ENCODE measurements around the gene CD163L1. TPM values are rescaled to one million over a fixed set of nuclear protein-coding genes. Genes with fewer than 3 reads are reported as not detected.
A peak's percentile ranks its signal among the peaks of the same experiment; 100 is the strongest.

The CD163L1 gene
- total RNA-seq, 1 experiment from 2014 or later: 2.0 TPM

- H3K4me3 ChIP-seq: no peak overlapping the region
- H3K36me3 ChIP-seq: no peaks in the 10 kb centered on the region
Observed at GRCh38 chr12:7434670-7435069, 9.3 kb downstream of the CD163L1 start.

GRCh38 chr12:7433276-7433822 is 10.6 kb downstream of the CD163L1 start:
- Histone ChIP-seq H3K36me3 (no peaks in the 10 kb centered on the region), H3K4me3 (no peak overlapping the region), H3K27me3 (no peaks in the 10 kb centered on the region), H3K9me3 (no peaks in the 10 kb centered on the region)
- DNase-seq: peak; percentile 32

More at GRCh38 chr12:7434670-7435069, 9.3 kb downstream of the CD163L1 start:
- Histone ChIP-seq H3K9me3 (no peaks in the 10 kb centered on the region), H3K27me3 (no peaks in the 10 kb centered on the region)
- no peak for DNase-seq

DNA sequence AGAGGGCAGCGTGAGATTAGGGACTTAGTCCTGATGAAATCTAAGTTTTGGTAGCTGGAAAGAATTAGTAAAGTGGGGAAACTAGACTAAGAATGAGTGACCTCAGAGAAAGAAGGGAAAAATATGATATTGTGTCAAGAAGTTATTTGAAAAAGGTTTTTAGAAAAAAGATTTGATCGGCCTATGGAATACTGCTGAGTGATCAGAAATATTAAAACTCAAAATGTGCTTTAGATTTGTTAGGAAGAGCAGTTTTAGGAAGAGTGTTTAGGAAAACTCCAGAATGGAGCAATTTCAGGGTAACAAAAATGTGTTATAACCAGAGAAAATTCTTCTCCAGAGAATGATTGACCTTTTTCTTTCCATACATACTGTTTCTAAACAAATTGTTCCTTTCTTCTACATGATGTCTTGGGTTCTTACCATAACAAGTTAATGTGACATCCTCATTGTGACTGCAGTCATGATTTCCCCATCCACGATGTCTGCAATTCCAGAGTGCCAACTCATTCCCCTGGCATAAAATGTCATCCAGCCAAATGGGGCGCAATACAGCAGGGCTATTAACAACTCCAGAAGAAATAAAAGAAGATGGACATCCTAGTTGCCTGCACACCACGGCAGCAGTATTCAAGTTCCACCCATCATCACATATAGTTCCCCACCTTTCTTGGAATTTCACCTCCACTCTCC is 11.8 kb downstream of the CD163L1 start:
- Histone ChIP-seq H3K36me3 (no peaks in the 10 kb centered on the region), H3K27me3 (no peaks in the 10 kb centered on the region), H3K4me3 (no peak overlapping the region), H3K9me3 (no peaks in the 10 kb centered on the region)
- peak; percentile 11 for DNase-seq

DNA sequence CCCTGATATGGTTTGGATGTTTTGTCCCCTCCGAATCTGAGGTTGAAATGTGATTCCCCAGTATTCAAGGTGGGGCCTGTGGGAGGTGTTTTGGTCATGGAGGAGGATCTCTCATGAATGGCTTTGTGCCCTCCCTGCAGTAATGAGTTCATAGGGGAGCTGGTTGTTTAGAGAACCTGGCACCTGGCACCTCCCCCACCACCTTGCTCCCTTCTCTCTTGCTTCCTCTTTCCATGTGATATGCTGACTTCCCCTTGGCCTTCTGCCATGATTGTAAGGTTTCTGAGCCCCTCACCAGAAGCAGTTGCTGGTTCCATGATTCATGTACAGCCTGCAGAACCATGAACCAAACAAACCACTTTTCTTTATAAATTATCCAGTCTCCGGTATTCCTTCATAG is 32.6 kb downstream of the CD163L1 start:
- H3K27me3 ChIP-seq: no peaks in the 10 kb centered on the region

GRCh38 chr12:7404275-7404674 is 39.7 kb downstream of the CD163L1 start:
- H3K4me3 ChIP-seq: no peak overlapping the region
- no peaks in the 10 kb centered on the region for H3K27me3 ChIP-seq
- DNase-seq: no peak
- H3K9me3 ChIP-seq: no peaks in the 10 kb centered on the region
- no peaks in the 10 kb centered on the region for H3K36me3 ChIP-seq

More for the DNA sequence above, 32.6 kb downstream of the CD163L1 start:
- H3K36me3 ChIP-seq: no peaks in the 10 kb centered on the region
- DNase-seq: no peak
- H3K9me3 ChIP-seq: no peaks in the 10 kb centered on the region
- no peak overlapping the region for H3K4me3 ChIP-seq

- peak; percentile 8 for DNase-seq
- Histone ChIP-seq H3K27me3 (no peaks in the 10 kb centered on the region), H3K9me3 (no peaks in the 10 kb centered on the region)
Observed at GRCh38 chr12:7403466-7403865, 40.5 kb downstream of the CD163L1 start.

DNA sequence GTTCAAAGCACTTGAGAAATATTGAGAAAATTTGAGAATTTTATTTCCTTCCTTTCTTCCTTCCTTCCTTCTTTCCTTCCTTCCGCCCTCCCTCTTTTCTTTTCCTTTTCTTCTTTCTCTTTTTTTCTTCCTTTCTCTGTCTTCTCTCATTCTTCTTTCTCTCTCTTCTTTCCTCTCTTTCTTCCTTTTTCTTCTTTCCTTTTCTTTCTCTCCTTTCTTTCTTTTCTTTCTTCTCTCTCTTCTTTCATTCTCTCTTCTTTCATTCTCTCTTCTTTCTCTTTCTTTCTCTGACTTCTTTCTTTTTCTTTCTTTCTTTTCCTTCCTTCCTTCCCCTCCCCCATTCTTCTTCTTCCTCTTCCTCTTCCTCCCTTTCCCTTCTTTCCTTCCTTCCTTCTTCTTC is 44.9 kb downstream of the CD163L1 start:
- H3K27me3 ChIP-seq: no peaks in the 10 kb centered on the region
- no peaks in the 10 kb centered on the region for H3K36me3 ChIP-seq
- H3K4me3 ChIP-seq: no peak overlapping the region
- H3K9me3 ChIP-seq: no peaks in the 10 kb centered on the region
- no peak for DNase-seq

More at GRCh38 chr12:7403466-7403865, 40.5 kb downstream of the CD163L1 start:
- Histone ChIP-seq H3K36me3 (no peaks in the 10 kb centered on the region), H3K4me3 (no peak overlapping the region)

DNA sequence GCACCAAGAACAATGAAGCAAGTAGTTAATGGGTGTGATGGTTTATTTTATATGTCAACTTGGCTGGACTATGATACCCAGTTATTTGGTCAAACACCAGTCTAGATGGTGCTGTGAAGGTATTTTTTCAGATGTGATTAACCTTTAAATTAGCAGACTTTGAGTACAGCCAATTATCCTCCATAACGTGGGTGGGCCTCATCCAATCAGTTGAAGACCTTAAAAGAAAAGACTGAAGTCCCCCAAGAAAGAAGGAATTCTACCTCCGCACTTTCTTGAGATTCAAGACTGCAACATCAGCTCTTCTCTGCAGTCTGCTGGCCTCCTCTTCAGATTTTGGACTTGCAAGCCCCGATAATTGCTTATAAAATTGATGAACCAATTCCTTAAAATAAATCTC is 47.5 kb downstream of the CD163L1 start:
- H3K9me3 ChIP-seq: peaks cover 2% of the 10 kb centered on the region; the same call in 1 of the 2 replicates
- no peak overlapping the region for H3K4me3 ChIP-seq
- no peaks in the 10 kb centered on the region for H3K36me3 ChIP-seq
- H3K27me3 ChIP-seq: no peaks in the 10 kb centered on the region
- DNase-seq: no peak

GRCh38 chr12:7395950-7396349 is 48.0 kb downstream of the CD163L1 start:
- Histone ChIP-seq H3K9me3 (peaks cover 2% of the 10 kb centered on the region; the same call in 1 of the 2 replicates), H3K36me3 (no peaks in the 10 kb centered on the region), H3K27me3 (no peaks in the 10 kb centered on the region), H3K4me3 (no peak overlapping the region)
- DNase-seq: peak; percentile 40

DNA sequence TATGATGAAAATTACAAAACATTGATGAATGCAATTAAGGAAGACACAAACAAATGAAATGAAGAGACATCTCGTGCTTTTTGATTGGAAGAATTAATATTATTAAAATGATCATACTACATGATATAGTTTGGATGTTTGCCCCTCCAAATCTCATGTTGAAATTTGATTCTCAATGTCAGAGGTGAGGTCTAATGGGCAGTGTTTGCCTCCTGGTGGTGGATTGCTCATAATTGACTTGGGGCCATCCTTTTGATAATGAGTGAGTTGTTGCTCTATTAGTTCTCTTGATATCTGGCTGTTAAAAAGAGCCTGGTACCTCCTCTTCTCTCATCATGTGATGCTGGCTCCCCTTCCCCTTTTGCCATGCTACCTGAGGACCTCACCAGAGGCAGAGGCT is 56.7 kb downstream of the CD163L1 start:
- H3K9me3 ChIP-seq: peaks cover 5% of the 10 kb centered on the region; the same call in 1 of the 2 replicates
- no peak for DNase-seq

GRCh38 chr12:7383157-7383556 is 60.8 kb downstream of the CD163L1 start:
- Histone ChIP-seq H3K27me3 (no peaks in the 10 kb centered on the region), H3K9me3 (peaks cover 5% of the 10 kb centered on the region; the same call in 1 of the 2 replicates), H3K36me3 (no peaks in the 10 kb centered on the region), H3K4me3 (no peak overlapping the region)
- DNase-seq: no peak

More for the DNA sequence above, 56.7 kb downstream of the CD163L1 start:
- Histone ChIP-seq H3K27me3 (no peaks in the 10 kb centered on the region), H3K4me3 (no peak overlapping the region), H3K36me3 (no peaks in the 10 kb centered on the region)

- DNase-seq: no peak
- no peak overlapping the region for H3K4me3 ChIP-seq
Observed at GRCh38 chr12:7376196-7376595, 67.8 kb downstream of the CD163L1 start.

DNA sequence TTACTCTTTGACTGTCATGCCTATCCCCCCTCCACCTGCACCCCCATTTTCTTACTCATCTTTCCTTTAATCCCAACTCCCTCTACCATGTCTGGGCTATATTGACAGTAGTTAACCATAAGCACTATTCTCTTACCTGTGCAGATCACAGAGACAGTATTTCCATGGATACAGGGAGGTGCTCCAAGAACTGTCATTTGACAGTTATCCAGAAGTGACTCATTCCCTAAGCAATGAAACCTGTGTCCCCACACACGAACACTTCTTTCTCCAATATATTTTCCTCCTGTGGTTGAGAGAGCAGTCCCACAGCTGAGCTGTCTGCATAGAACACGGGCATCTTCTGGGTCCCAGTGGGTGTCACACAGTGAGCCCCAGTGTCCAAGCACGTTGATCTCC is 68.8 kb downstream of the CD163L1 start:
- Histone ChIP-seq H3K36me3 (no peaks in the 10 kb centered on the region), H3K27me3 (no peaks in the 10 kb centered on the region), H3K4me3 (no peak overlapping the region), H3K9me3 (no peaks in the 10 kb centered on the region)
- DNase-seq: no peak

More at GRCh38 chr12:7376196-7376595, 67.8 kb downstream of the CD163L1 start:
- Histone ChIP-seq H3K9me3 (no peaks in the 10 kb centered on the region), H3K36me3 (no peaks in the 10 kb centered on the region), H3K27me3 (no peaks in the 10 kb centered on the region)

DNA sequence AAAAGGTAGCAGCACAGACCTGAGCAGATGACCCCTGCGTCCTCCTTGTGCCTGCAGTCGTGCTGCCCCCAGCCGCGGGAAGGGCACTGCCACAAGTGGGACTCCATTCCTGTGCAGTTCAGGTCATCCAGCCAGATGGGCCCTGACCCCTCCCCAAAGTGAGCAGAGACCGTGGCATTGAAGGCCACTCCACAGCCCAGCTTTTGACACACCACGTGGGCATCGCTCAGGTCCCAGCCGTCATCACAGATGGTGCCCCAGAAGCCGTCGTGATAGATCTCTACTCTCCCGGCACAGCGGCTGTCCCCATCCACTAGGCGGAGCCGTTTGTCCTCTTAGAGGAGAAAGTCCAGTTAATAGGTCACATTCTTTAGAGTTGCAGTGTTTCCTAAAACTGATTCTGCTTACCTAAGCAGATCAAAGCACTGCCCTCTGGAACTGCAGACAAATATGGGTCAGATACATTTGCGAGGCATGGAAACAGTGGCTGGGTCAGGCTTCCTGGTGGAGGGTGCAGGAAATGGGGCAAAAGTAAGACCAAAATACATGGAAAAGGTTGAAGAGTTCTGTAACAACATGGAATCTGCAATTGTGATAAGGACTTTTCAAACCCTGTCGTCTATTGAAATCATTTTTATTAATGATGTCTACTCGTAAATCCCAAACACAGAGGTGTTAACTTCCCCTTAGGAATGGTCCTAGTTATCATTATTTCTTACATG is 69.4 kb downstream of the CD163L1 start:
- peak; percentile 24 for DNase-seq
- H3K27me3 ChIP-seq: no peaks in the 10 kb centered on the region
- H3K36me3 ChIP-seq: no peaks in the 10 kb centered on the region
- H3K4me3 ChIP-seq: no peak overlapping the region
- no peaks in the 10 kb centered on the region for H3K9me3 ChIP-seq

DNA sequence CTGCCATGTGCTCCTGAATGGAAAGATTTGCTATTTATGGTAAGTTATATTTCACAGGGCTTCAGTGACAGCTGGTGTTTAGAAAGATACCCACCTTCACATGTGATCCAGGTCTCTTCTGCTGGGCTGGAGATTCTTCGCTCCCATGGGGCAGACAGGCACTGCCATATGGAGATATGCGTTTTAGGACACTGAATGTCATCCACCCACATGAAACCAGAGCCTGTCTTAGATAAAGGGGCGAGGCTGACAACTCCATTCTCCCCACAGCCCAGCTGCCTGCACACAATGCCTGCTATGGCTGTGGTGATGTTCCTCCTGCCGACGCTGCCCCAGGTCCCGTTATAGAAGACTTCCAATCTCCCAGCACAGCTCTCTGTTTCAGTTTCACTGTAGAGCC is 70.7 kb downstream of the CD163L1 start:
- DNase-seq: no peak
- Histone ChIP-seq H3K27me3 (no peaks in the 10 kb centered on the region), H3K4me3 (no peak overlapping the region), H3K9me3 (no peaks in the 10 kb centered on the region), H3K36me3 (no peaks in the 10 kb centered on the region)

DNA sequence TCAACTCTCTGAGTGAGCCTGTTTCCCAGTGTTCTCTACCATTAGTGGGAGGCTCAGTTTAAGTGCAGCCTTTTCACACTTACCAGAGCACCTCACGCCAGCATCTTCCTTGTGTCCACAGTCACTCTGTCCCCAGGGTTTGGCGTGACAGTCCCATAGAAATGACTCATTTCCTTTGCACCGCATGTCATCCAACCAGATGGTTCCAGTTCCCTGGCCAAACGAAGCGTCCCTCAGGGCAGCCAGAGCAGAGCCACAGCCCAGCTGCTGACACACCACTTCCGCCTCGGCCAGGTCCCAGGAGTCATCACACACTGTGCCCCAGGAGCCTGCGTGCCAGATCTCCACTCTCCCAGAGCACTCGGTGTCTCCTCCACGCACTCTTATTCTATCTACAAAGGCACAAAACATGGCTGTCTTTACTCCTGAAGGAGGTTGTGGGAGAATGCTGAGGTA is 74.7 kb downstream of the CD163L1 start:
- Histone ChIP-seq H3K4me3 (peak overlapping the region; percentile 0; the same call in 1 of the 2 replicates), H3K36me3 (no peaks in the 10 kb centered on the region), H3K9me3 (no peaks in the 10 kb centered on the region), H3K27me3 (no peaks in the 10 kb centered on the region)
- DNase-seq: peak; percentile 84

GRCh38 chr12:7362734-7363133 is 81.2 kb downstream of the CD163L1 start:
- Histone ChIP-seq H3K4me3 (no peak overlapping the region), H3K36me3 (no peaks in the 10 kb centered on the region), H3K9me3 (no peaks in the 10 kb centered on the region), H3K27me3 (no peaks in the 10 kb centered on the region)
- DNase-seq: no peak
